Hepatocyte (in vitro differentiated cells): ENCODE data around the gene ME3. TPM values are rescaled to one million over a fixed set of nuclear protein-coding genes. Genes with fewer than 3 reads are reported as not detected.
A peak's percentile ranks its signal among the peaks of the same experiment; 100 is the strongest.

Source experiments
- DNase-seq: peaks from one replicate; pipeline ENCODE4 v3.0.0-alpha.2; 2016; ENCODE audit warnings: low spot score
- H2AFZ ChIP-seq: fragments of 200-600 bp; sonication (generic); 2 replicates; pipeline ENCODE4 v1.6.0; 2016; ENCODE audit warnings: antibody characterized with exemption, mild to moderate bottlenecking
- H3K27ac ChIP-seq: fragments of 200-600 bp; sonication (generic); 2 replicates; pipeline ENCODE4 v1.5.1; 2016; ENCODE audit warnings: mild to moderate bottlenecking
- H3K27me3 ChIP-seq: fragments of 200-600 bp; sonication (generic); 2 replicates; pipeline ENCODE4 v1.6.1; 2016
- H3K36me3 ChIP-seq: fragments of 200-600 bp; sonication (generic); replicated peaks from 2 replicates; pipeline ENCODE4 v1.5.1; 2016; ENCODE audit warnings: low read depth; ENCODE audit not compliant: insufficient read depth
- H3K4me1 ChIP-seq: fragments of 200-600 bp; sonication (generic); 2 replicates; pipeline ENCODE4 v1.5.1; 2016; ENCODE audit warnings: mild to moderate bottlenecking, moderate library complexity; ENCODE audit not compliant: insufficient read depth
- H3K4me2 ChIP-seq: fragments of 200-600 bp; sonication (generic); 2 replicates; pipeline ENCODE4 v1.6.0; 2016
- H3K4me3 ChIP-seq: fragments of 200-600 bp; sonication (generic); 2 replicates; pipeline ENCODE4 v1.5.1; 2016; ENCODE audit warnings: mild to moderate bottlenecking
- H3K79me2 ChIP-seq: fragments of 200-600 bp; sonication (generic); 2 replicates; pipeline ENCODE4 v1.6.0; 2017; ENCODE audit warnings: mild to moderate bottlenecking
- H3K9me2 ChIP-seq: fragments of 200-600 bp; sonication (generic); replicated peaks from 2 replicates; pipeline ENCODE4 v1.6.0; 2017; ENCODE audit warnings: mild to moderate bottlenecking; ENCODE audit not compliant: insufficient read depth
- H3K9me3 ChIP-seq: fragments of 200-600 bp; sonication (generic); 2 replicates; pipeline ENCODE4 v1.5.1; 2016; ENCODE audit warnings: low read depth, mild to moderate bottlenecking
- H4K20me1 ChIP-seq: fragments of 200-600 bp; sonication (generic); 2 replicates; pipeline ENCODE4 v1.6.0; 2016; ENCODE audit warnings: mild to moderate bottlenecking; ENCODE audit not compliant: insufficient read depth, poor library complexity, severe bottlenecking
- EZH2 ChIP-seq: fragments of 200-600 bp; sonication (generic); IDR thresholded peaks from 2 replicates; pipeline ENCODE4 v1.6.1; 2016; ENCODE audit warnings: antibody characterized with exemption, mild to moderate bottlenecking, borderline replicate concordance
- EZH2phosphoT487 ChIP-seq: fragments of 200-600 bp; sonication (generic); IDR thresholded peaks from one replicate; pipeline ENCODE4 v1.6.1; 2018; ENCODE audit warnings: antibody characterized with exemption, mild to moderate bottlenecking, low read depth, moderate library complexity; ENCODE audit not compliant: unreplicated experiment, severe bottlenecking
- WGBS: methylation state at CpG from one replicate; pipeline ENCODE4 v1.1.6; 2016; ENCODE audit warnings: low lambda C conversion rate; ENCODE audit errors: missing lambda C conversion rate; 5-methylcytosine and 5-hydroxymethylcytosine counted together
- polyA plus RNA-seq: library from polyadenylated mRNA; unstranded; fragments of >200 nt; fragmentation: Nextera tagmentation; extraction: Ambion mirVana; gene quantifications from 2 replicates; pipeline ENCODE4 v1.2.1, GENCODE V29; 2016
- total RNA-seq: library from RNA; depleted of rRNA; stranded (reverse); fragments of >200 nt; gene quantifications from 2 replicates; pipeline ENCODE4 v1.2.3, GENCODE V29; 2014
- TF ChIP-seq, protein P1 (sequence below): fragments of 200-600 bp; sonication (generic); IDR thresholded peaks from 2 replicates; pipeline ENCODE4 v1.5.1; 2016; ENCODE audit warnings: antibody characterized with exemption, mild to moderate bottlenecking; ENCODE audit not compliant: poor library complexity

ME3 gene
- total and polyA plus RNA-seq, 2 experiments from 2014 or later = 10.3 to 16.1 TPM

DNA sequence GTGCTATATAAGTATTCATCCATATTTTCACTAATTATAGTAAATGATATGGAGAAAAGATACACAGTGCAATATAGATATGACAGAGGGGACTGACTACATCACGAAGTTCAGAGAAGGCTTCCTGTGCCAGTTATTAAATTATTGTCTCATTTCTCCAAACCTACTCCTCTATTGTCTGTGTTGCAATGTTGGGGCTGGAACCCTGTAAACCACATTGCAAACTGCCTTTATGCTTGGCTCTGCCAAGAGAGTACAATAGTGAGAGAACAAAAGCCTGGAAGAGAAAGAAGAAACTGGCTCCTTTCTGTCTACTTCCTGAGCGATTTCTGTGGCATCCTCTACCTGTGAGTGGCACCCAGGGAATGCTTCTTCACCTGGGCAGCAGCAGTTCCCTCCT is 46.4 kb downstream of the ME3 start:
- no peak overlapping the region for H2AFZ ChIP-seq
- H3K4me3 ChIP-seq = no peak overlapping the region
- TF ChIP-seq, protein P1, sequence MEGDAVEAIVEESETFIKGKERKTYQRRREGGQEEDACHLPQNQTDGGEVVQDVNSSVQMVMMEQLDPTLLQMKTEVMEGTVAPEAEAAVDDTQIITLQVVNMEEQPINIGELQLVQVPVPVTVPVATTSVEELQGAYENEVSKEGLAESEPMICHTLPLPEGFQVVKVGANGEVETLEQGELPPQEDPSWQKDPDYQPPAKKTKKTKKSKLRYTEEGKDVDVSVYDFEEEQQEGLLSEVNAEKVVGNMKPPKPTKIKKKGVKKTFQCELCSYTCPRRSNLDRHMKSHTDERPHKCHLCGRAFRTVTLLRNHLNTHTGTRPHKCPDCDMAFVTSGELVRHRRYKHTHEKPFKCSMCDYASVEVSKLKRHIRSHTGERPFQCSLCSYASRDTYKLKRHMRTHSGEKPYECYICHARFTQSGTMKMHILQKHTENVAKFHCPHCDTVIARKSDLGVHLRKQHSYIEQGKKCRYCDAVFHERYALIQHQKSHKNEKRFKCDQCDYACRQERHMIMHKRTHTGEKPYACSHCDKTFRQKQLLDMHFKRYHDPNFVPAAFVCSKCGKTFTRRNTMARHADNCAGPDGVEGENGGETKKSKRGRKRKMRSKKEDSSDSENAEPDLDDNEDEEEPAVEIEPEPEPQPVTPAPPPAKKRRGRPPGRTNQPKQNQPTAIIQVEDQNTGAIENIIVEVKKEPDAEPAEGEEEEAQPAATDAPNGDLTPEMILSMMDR = no peak
- TF ChIP-seq EZH2phosphoT487 (no peak), EZH2 (no peak)
- DNase-seq = no peak
- peaks cover 6% of the 10 kb centered on the region for H3K4me1 ChIP-seq
- WGBS = 95% methylated on average over 2 of the region's 2 CpGs
- no peaks in the 10 kb centered on the region for H3K9me3 ChIP-seq
- no peak overlapping the region for H3K27ac ChIP-seq
- no peaks in the 10 kb centered on the region for H3K27me3 ChIP-seq
- H3K36me3 ChIP-seq = no peaks in the 10 kb centered on the region
- H4K20me1 ChIP-seq = no peaks in the 10 kb centered on the region
- H3K79me2 ChIP-seq = no peaks in the 10 kb centered on the region
- no peaks in the 10 kb centered on the region for H3K9me2 ChIP-seq
- no peak overlapping the region for H3K4me2 ChIP-seq

DNA sequence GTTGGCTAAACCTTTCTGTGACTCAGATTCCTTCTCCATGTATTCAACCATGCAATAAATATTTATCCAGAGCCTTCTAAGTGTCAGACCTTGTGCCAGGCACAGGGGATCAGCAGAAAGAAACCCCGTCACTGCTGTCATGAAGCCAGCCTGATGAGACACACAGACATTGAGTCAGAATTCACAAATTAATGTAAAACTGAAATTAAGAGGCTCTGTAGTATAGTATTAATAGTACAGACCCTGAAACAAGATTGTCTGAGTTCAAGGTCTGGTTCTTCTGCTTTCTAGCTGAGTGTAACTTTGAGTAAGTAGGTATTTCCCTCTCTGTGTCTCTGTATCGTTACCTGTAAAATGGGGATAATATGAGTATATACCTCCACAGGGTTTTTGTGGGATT is 46.9 kb downstream of the ME3 start:
- no peaks in the 10 kb centered on the region for H3K27me3 ChIP-seq
- peaks cover 6% of the 10 kb centered on the region for H3K4me1 ChIP-seq
- H2AFZ ChIP-seq = no peak overlapping the region
- H3K9me2 ChIP-seq = no peaks in the 10 kb centered on the region
- no peak overlapping the region for H3K27ac ChIP-seq
- H3K4me2 ChIP-seq = no peak overlapping the region
- 84% methylated on average over 2 of the region's 2 CpGs for WGBS
- H3K79me2 ChIP-seq = no peaks in the 10 kb centered on the region
- H3K9me3 ChIP-seq = no peaks in the 10 kb centered on the region
- H3K4me3 ChIP-seq = no peak overlapping the region
- no peaks in the 10 kb centered on the region for H4K20me1 ChIP-seq
- DNase-seq = no peak
- TF ChIP-seq, protein P1 = no peak
- TF ChIP-seq EZH2phosphoT487 (no peak), EZH2 (no peak)
- no peaks in the 10 kb centered on the region for H3K36me3 ChIP-seq

DNA sequence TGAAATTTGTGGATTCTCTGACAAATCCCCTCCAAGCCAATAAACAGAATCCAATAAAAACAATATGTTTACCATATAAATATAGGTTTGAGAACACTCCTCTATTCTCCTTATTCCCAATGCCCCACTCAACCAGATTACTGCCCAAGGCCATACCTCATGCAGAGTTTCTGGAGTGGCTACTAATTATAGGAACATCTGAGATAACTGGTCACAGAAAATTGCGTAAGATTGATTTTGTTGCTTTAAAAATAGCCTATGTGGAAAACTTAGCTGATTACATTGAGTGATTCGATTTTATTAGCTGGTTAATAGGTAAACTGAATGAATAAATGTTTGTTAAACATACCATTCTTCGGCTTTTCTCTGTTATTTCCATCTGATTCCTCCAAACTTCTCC is 48.0 kb downstream of the ME3 start:
- no peak for TF ChIP-seq EZH2phosphoT487
- no peak for TF ChIP-seq EZH2
- TF ChIP-seq, protein P1 = no peak
- Histone ChIP-seq H3K4me3 (no peak overlapping the region), H3K4me2 (no peak overlapping the region), H3K4me1 (peaks cover 6% of the 10 kb centered on the region), H3K36me3 (no peaks in the 10 kb centered on the region), H3K79me2 (no peaks in the 10 kb centered on the region), H3K27me3 (no peaks in the 10 kb centered on the region), H3K9me2 (no peaks in the 10 kb centered on the region), H3K9me3 (no peaks in the 10 kb centered on the region), H2AFZ (no peak overlapping the region), H3K27ac (peak overlapping the region; percentile 20), H4K20me1 (no peaks in the 10 kb centered on the region)
- DNase-seq = no peak
- 56% methylated on average over 3 of the region's 3 CpGs for WGBS

DNA sequence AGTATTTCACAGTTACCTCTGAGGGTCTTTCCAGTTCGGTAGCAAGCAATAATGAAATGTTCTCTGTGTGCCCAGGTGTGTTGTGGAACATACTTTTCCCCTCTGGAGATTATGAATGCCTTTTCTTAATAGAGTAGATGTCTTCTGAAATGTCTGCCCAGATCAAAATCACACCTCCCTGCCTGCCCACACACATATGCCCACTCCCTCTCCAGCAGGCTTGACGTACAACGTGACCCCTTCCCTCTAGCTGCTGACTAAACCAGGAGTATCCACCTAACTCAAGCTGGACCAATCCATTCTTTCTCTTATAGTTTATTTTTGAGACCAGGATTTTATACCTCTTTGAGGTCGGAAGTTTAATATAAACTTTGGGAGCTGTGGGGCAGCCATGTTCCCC is 48.7 kb downstream of the ME3 start:
- no peak overlapping the region for H3K4me2 ChIP-seq
- H2AFZ ChIP-seq = no peak overlapping the region
- no peaks in the 10 kb centered on the region for H3K27me3 ChIP-seq
- H3K36me3 ChIP-seq = no peaks in the 10 kb centered on the region
- no peak for DNase-seq
- peak overlapping the region; percentile 20 for H3K27ac ChIP-seq
- no peaks in the 10 kb centered on the region for H4K20me1 ChIP-seq
- H3K79me2 ChIP-seq = no peaks in the 10 kb centered on the region
- no peak overlapping the region for H3K4me3 ChIP-seq
- H3K9me2 ChIP-seq = no peaks in the 10 kb centered on the region
- 77% methylated on average over 4 of the region's 4 CpGs for WGBS
- no peaks in the 10 kb centered on the region for H3K9me3 ChIP-seq
- H3K4me1 ChIP-seq = peaks cover 6% of the 10 kb centered on the region
- TF ChIP-seq EZH2phosphoT487 = no peak
- TF ChIP-seq, protein P1 = no peak
- no peak for TF ChIP-seq EZH2
